OCI-LY1 (cell line): ENCODE measurements around the gene CIPC.

Experiments
- H2AFZ ChIP-seq: fragments of 200-600 bp; sonication (generic), shearing (Covaris generic); 2 replicates; pipeline ENCODE4 v1.6.0; 2014; ENCODE audit warnings: antibody characterized with exemption, mild to moderate bottlenecking, low read length
- H3F3A ChIP-seq: fragments of 200-600 bp; sonication (generic), shearing (Covaris generic); 2 replicates; pipeline ENCODE4 v1.6.0; 2014; ENCODE audit warnings: mild to moderate bottlenecking, antibody characterized with exemption, low read length, moderate library complexity; ENCODE audit not compliant: insufficient read depth
- H3K27ac ChIP-seq: fragments of 200-600 bp; sonication (generic); 2 replicates; pipeline ENCODE4 v1.5.1; 2014; ENCODE audit warnings: low read length, mixed run types, mild to moderate bottlenecking, low read depth; ENCODE audit not compliant: poor library complexity, severe bottlenecking
- H3K27me3 ChIP-seq: fragments of 200-600 bp; sonication (generic); 2 replicates; pipeline ENCODE4 v1.6.0; 2014; ENCODE audit warnings: antibody characterized with exemption, mild to moderate bottlenecking, low read length, moderate library complexity; ENCODE audit not compliant: insufficient read depth
- H3K36me3 ChIP-seq: fragments of 200-600 bp; sonication (generic); 2 replicates; pipeline ENCODE4 v1.6.1; 2014; ENCODE audit warnings: mild to moderate bottlenecking, antibody characterized with exemption, low read length, moderate library complexity, mixed read lengths; ENCODE audit not compliant: insufficient read depth
- H3K4me1 ChIP-seq: fragments of 200-600 bp; sonication (generic); 2 replicates; pipeline ENCODE4 v1.5.1; 2014; ENCODE audit warnings: mild to moderate bottlenecking, low read length, moderate library complexity; ENCODE audit not compliant: insufficient read depth, severe bottlenecking
- H3K4me2 ChIP-seq: fragments of 200-600 bp; sonication (generic), shearing (Covaris generic); 2 replicates; pipeline ENCODE4 v1.6.1; 2014; ENCODE audit warnings: low read length
- H3K4me3 ChIP-seq: fragments of 200-600 bp; sonication (generic); 2 replicates; pipeline ENCODE4 v1.5.1; 2014; ENCODE audit warnings: low read length, low read depth, mild to moderate bottlenecking, mixed read lengths; ENCODE audit not compliant: poor library complexity, severe bottlenecking
- H3K79me2 ChIP-seq: fragments of 200-600 bp; shearing (Covaris generic); 2 replicates; pipeline ENCODE4 v1.6.1; 2016; ENCODE audit warnings: mixed run types, low read length, mixed read lengths; ENCODE audit not compliant: insufficient read depth
- H3K9ac ChIP-seq: fragments of 200-600 bp; sonication (generic), shearing (Covaris generic); 2 replicates; pipeline ENCODE4 v1.6.1; 2014; ENCODE audit warnings: mild to moderate bottlenecking, low read length, mixed read lengths
- H3K9me2 ChIP-seq: fragments of 200-600 bp; sonication (generic), shearing (Covaris generic); 2 replicates; pipeline ENCODE4 v1.6.1; 2014; ENCODE audit warnings: low read depth, mild to moderate bottlenecking, low read length, mixed read lengths
- H3K9me3 ChIP-seq: fragments of 200-600 bp; shearing (Covaris generic); 2 replicates; pipeline ENCODE4 v1.6.1; 2014; ENCODE audit warnings: low read length, mixed read lengths
- H4K20me1 ChIP-seq: fragments of 200-600 bp; sonication (generic), shearing (Covaris generic); 2 replicates; pipeline ENCODE4 v1.6.0; 2016; ENCODE audit warnings: mild to moderate bottlenecking, low read length; ENCODE audit not compliant: insufficient read depth
- EZH2 ChIP-seq: fragments of 200-600 bp; sonication (generic), shearing (Covaris generic); IDR thresholded peaks from 2 replicates; pipeline ENCODE4 v1.8.0; 2017; ENCODE audit warnings: borderline replicate concordance, mixed run types, mild to moderate bottlenecking, antibody characterized with exemption, low read length, moderate library complexity, mixed read lengths
- TF ChIP-seq, protein P1 (sequence below): fragments of 200-600 bp; sonication (generic), shearing (Covaris generic); IDR thresholded peaks from 2 replicates; pipeline ENCODE4 v1.5.1; 2017; ENCODE audit warnings: mild to moderate bottlenecking, antibody characterized with exemption, low read length, moderate library complexity, mixed read lengths

The CIPC gene

DNA sequence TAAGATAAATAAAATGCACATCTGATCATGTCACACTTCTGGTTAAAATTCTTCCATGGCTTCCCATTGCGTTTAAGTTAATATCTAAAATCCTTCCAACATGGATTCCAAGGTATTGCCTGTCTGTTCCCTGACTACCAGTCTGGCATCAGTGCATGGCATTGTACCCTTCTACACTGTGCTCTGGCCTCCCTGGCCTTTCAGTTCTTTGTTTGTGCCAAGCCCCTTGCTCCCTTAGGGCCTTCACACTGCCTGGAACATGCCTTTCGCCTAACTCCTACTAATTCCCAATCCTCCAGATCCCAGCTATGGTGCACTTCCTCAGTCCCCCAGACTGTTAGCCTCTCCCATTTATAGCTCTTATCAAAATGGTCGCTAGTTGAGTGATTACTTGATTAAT lies 6.3 kb downstream of the CIPC start:
- Histone ChIP-seq H3K27ac (no peak overlapping the region), H3K9ac (no peak overlapping the region), H3K4me2 (no peak overlapping the region), H3K36me3 (peaks cover 55% of the 10 kb centered on the region), H3K79me2 (peaks cover 11% of the 10 kb centered on the region), H3K4me3 (no peak overlapping the region), H2AFZ (no peak overlapping the region), H3K9me3 (no peaks in the 10 kb centered on the region), H3K9me2 (no peaks in the 10 kb centered on the region), H4K20me1 (no peaks in the 10 kb centered on the region), H3K4me1 (peaks cover 50% of the 10 kb centered on the region), H3K27me3 (no peaks in the 10 kb centered on the region), H3F3A (no peaks in the 10 kb centered on the region)
- TF ChIP-seq, protein P1, sequence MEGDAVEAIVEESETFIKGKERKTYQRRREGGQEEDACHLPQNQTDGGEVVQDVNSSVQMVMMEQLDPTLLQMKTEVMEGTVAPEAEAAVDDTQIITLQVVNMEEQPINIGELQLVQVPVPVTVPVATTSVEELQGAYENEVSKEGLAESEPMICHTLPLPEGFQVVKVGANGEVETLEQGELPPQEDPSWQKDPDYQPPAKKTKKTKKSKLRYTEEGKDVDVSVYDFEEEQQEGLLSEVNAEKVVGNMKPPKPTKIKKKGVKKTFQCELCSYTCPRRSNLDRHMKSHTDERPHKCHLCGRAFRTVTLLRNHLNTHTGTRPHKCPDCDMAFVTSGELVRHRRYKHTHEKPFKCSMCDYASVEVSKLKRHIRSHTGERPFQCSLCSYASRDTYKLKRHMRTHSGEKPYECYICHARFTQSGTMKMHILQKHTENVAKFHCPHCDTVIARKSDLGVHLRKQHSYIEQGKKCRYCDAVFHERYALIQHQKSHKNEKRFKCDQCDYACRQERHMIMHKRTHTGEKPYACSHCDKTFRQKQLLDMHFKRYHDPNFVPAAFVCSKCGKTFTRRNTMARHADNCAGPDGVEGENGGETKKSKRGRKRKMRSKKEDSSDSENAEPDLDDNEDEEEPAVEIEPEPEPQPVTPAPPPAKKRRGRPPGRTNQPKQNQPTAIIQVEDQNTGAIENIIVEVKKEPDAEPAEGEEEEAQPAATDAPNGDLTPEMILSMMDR, result no peak
- TF ChIP-seq EZH2, result no peak

DNA sequence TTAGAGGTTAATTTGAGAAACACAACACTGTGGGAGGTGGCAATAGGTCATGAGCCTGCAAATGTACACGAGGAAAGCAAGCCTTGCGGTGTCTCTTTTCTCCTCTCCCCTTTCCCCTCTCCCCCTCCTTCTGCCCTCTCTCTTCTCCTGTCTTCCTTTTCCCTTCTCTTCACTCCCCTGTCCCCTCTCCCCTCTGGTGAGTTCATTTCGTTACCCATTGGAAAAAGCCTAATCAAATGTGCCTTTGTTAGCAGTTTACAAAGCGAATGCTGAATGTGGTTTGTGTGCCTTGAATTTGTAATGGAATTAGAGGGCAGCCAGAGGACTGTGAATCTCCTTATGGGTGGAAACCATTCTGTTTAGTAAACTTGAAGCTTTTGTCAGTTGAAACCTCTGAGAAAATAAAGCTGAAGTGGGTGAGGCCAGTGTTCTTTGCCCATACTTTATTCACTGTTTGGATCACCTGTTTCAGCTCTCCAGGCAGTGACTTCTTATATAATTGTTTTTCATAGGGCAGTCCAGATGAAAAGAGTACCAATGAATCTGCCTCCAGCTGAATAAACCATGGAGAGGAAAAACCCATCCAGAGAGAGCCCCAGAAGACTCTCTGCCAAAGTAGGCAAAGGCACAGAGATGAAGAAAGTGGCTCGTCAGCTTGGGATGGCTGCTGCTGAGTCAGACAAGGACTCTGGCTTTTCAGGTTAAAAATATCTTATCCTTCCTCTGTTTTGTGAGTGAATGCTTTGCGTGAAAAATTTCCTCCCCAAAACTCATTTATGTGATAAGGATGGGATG lies 7.3 kb downstream of the CIPC start:
- Histone ChIP-seq H2AFZ (no peak overlapping the region), H3K9me3 (no peaks in the 10 kb centered on the region), H4K20me1 (no peaks in the 10 kb centered on the region), H3K27me3 (no peaks in the 10 kb centered on the region), H3K4me3 (no peak overlapping the region), H3K9me2 (no peaks in the 10 kb centered on the region), H3F3A (no peaks in the 10 kb centered on the region), H3K27ac (no peak overlapping the region), H3K4me1 (peaks cover 41% of the 10 kb centered on the region), H3K36me3 (peaks cover 64% of the 10 kb centered on the region), H3K79me2 (peaks cover 7% of the 10 kb centered on the region), H3K4me2 (no peak overlapping the region), H3K9ac (no peak overlapping the region)
- TF ChIP-seq, protein P1, result no peak
- no peak for TF ChIP-seq EZH2

DNA sequence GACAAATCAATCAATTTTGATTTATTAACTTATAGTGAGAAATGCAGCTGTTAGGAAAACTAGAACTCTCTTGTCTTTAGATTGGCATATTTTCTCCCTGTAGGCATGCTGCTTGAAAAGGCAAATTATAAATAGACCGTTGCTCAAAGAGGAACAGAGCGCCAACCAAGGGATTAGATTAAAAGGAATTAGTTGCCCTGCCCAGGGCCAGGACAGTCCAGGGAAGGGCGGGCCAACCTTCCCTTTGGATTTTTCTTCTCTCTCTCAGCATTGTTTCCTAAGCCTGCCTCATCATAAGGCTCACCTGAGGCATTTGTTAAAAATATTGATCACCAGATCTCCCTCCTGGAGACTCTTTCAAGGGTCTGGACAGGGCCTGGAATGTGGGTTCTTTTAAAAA lies 8.6 kb downstream of the CIPC start:
- Histone ChIP-seq H3K27ac (no peak overlapping the region), H3K9me3 (no peaks in the 10 kb centered on the region), H3K9ac (no peak overlapping the region), H3K27me3 (no peaks in the 10 kb centered on the region), H3F3A (no peaks in the 10 kb centered on the region), H4K20me1 (no peaks in the 10 kb centered on the region), H3K9me2 (no peaks in the 10 kb centered on the region), H2AFZ (no peak overlapping the region), H3K4me3 (no peak overlapping the region), H3K4me1 (peaks cover 27% of the 10 kb centered on the region), H3K36me3 (peaks cover 77% of the 10 kb centered on the region), H3K79me2 (peaks cover 3% of the 10 kb centered on the region), H3K4me2 (no peak overlapping the region)
- TF ChIP-seq, protein P1, result no peak
- no peak for TF ChIP-seq EZH2
